Measurements from ENCODE around the gene EDNRB. TPM values are rescaled to one million over a fixed set of nuclear protein-coding genes. Genes with fewer than 3 reads are reported as not detected.

The EDNRB gene
- total and polyA plus RNA-seq, 2 experiments from 2014 or later = 0.11 to 0.32 TPM

DNA sequence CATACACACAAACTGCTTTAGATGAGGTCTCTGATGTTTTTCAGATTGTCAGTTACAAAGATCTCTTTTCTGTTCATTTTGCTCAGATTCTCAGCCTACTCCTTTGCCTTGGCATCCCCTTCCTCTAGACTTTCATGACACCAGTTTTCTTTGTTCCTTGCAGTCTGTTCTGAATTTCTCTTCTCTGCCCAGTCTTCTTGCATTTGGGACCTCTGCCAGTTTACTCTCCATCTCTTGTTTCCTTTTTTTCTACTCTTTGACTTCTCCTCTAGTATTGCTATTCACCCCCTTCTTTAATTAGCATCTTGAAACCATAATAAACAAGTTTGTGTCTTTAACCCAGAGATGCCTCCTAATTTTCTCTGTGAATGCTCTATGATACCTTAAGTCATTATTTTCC is 26.1 kb downstream of the EDNRB start:
- Histone ChIP-seq H2AFZ (no peak overlapping the region), H3K9me2 (ENCODE audit: insufficient read depth) (no peaks in the 10 kb centered on the region), H3K4me1 (ENCODE audit: insufficient read depth) (peaks cover 12% of the 10 kb centered on the region), H3K36me3 (ENCODE audit: low read depth) (no peaks in the 10 kb centered on the region), H3K9me3 (ENCODE audit: low read depth) (no peaks in the 10 kb centered on the region), H3K27ac (no peak overlapping the region), H3K9ac (no peak overlapping the region), H4K20me1 (ENCODE audit: insufficient read depth) (no peaks in the 10 kb centered on the region), H3K4me3 (no peak overlapping the region), H3K4me2 (ENCODE audit: unreplicated experiment) (no peak overlapping the region), H3F3A (ENCODE audit: insufficient read depth) (peaks cover 7% of the 10 kb centered on the region), H3K79me2 (ENCODE audit: insufficient read depth) (no peaks in the 10 kb centered on the region), H3K27me3 (replicated peaks; ENCODE audit: insufficient read depth) (no peaks in the 10 kb centered on the region)
- in situ Hi-C loops (cut with MboI) = no loop called here
- DNase-seq = no peak
- no peak for TF ChIP-seq EZH2phosphoT487 (IDR thresholded peaks at IDR 0.05; ENCODE audit: insufficient read depth, low read depth)
- no peak for TF ChIP-seq EZH2 (IDR thresholded peaks at IDR 0.05; ENCODE audit: insufficient read depth, poor library complexity, severe bottlenecking)

DNA sequence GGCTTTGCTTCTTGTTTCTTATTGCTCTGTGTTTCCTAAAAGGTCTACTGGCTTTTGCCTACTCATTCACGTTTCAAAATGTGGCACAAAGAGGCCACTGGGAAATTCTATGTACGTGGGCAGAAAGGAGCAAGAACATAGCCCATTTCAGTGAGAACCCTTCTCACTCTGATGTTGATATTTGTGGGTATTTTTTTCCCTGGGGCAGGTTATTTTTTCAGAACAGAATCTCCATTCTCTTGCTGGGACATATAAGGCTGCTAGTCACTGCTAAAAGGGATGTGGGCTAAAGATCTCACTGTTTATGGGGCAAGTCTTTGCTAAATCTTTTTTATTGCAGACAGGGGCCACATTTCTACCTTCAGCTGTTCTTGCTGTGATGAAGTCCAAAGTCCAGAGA is 27.1 kb downstream of the EDNRB start:
- Histone ChIP-seq H3K79me2 (ENCODE audit: insufficient read depth) (no peaks in the 10 kb centered on the region), H3K9me2 (ENCODE audit: insufficient read depth) (no peaks in the 10 kb centered on the region), H3K9ac (no peak overlapping the region), H3K4me2 (ENCODE audit: unreplicated experiment) (no peak overlapping the region), H3F3A (ENCODE audit: insufficient read depth) (no peaks in the 10 kb centered on the region), H3K4me1 (ENCODE audit: insufficient read depth) (peaks cover 3% of the 10 kb centered on the region; the same call in 1 of the 2 replicates), H2AFZ (no peak overlapping the region), H3K9me3 (ENCODE audit: low read depth) (no peaks in the 10 kb centered on the region), H3K27me3 (replicated peaks; ENCODE audit: insufficient read depth) (no peaks in the 10 kb centered on the region), H4K20me1 (ENCODE audit: insufficient read depth) (no peaks in the 10 kb centered on the region), H3K4me3 (no peak overlapping the region), H3K27ac (no peak overlapping the region), H3K36me3 (ENCODE audit: low read depth) (no peaks in the 10 kb centered on the region)
- no peak for TF ChIP-seq EZH2 (IDR thresholded peaks at IDR 0.05; ENCODE audit: insufficient read depth, poor library complexity, severe bottlenecking)
- TF ChIP-seq EZH2phosphoT487 (IDR thresholded peaks at IDR 0.05; ENCODE audit: insufficient read depth, low read depth) = no peak
- 72 to 81% methylated on average over 2 of the region's 2 CpGs for WGBS, 2 experiments (ENCODE audit: low coverage in 1 of 2, low lambda C conversion rate in 2 of 2, missing lambda C conversion rate in 2 of 2)
- DNase-seq = no peak
- in situ Hi-C loops (cut with MboI) = no loop called here

DNA sequence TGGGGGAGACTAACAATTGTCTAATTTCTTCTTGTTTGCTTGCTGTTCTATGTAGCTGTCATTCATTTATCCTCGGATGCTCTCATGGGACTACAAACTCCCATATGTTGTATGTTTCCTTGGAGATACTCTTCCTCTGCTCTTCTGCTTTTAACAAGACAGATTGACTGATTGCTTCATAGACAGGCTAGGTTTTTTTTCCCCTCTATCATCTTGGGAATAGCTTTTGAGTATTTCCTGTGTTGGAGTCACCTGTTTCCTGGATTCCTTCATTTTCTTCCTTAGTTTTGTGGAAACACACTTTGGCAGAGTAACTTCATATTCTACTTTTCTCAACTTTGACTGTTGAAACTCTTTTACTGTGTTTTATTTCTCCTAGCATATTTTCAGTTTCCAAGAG is 27.6 kb downstream of the EDNRB start:
- H3K27me3 ChIP-seq (replicated peaks; ENCODE audit: insufficient read depth) = no peaks in the 10 kb centered on the region
- in situ Hi-C loops (cut with MboI) = no loop called here
- no peaks in the 10 kb centered on the region for H3K79me2 ChIP-seq (ENCODE audit: insufficient read depth)
- no peaks in the 10 kb centered on the region for H3K36me3 ChIP-seq (ENCODE audit: low read depth)
- no peak overlapping the region for H3K4me2 ChIP-seq (ENCODE audit: unreplicated experiment)
- no peak for DNase-seq
- H3K4me3 ChIP-seq = no peak overlapping the region
- no peak overlapping the region for H3K27ac ChIP-seq
- 90 to 91% methylated on average over 1 of the region's 1 CpG for WGBS, 2 experiments (ENCODE audit: low coverage in 1 of 2, low lambda C conversion rate in 2 of 2, missing lambda C conversion rate in 2 of 2)
- H3K9me2 ChIP-seq (ENCODE audit: insufficient read depth) = no peaks in the 10 kb centered on the region
- no peaks in the 10 kb centered on the region for H3K9me3 ChIP-seq (ENCODE audit: low read depth)
- no peaks in the 10 kb centered on the region for H3F3A ChIP-seq (ENCODE audit: insufficient read depth)
- no peaks in the 10 kb centered on the region for H3K4me1 ChIP-seq (ENCODE audit: insufficient read depth)
- no peaks in the 10 kb centered on the region for H4K20me1 ChIP-seq (ENCODE audit: insufficient read depth)
- no peak for TF ChIP-seq EZH2 (IDR thresholded peaks at IDR 0.05; ENCODE audit: insufficient read depth, poor library complexity, severe bottlenecking)
- no peak for TF ChIP-seq EZH2phosphoT487 (IDR thresholded peaks at IDR 0.05; ENCODE audit: insufficient read depth, low read depth)
- H3K9ac ChIP-seq = no peak overlapping the region
- H2AFZ ChIP-seq = no peak overlapping the region

DNA sequence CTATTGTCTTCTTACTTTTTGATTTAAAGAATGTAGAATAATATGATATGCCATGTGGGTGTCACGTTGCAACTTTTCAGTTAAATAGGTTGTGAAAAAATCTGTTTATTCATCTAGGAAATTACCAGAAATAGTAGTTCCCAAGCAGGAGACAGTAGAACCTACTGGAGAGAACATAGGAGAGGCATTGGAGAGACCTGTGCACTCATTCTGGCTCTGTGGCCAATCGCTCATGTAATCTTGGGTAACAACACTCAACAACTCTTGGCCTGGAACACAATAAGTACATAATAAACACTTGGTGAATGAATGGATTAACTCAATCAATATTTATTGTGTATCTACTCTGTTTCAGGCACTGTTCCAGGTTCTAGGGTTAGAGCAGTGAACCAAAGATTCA is 35.3 kb downstream of the EDNRB start:
- WGBS, 2 experiments (ENCODE audit: low coverage in 1 of 2, low lambda C conversion rate in 2 of 2, missing lambda C conversion rate in 2 of 2) = 64 to 75% methylated on average over 2 of the region's 2 CpGs

DNA sequence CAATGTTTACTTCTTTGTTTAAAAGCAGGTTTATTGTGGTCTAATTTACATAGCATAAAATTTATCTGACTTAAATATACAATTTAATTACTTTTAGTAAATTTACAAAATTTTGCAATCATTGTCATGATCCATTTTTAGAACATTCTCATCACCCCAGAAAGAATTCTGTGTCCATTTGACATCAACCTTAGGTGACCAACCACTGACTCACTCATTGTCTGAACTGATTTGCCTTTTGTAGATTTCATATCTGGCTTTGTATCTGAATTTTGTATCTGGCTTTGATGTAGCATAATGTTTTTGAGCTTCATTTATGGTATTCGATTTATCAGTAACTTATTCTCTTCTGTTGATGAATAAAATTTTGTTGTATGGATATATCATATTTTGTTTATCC is 40.4 kb downstream of the EDNRB start:
- no peaks in the 10 kb centered on the region for H3K36me3 ChIP-seq (ENCODE audit: low read depth)
- no peak overlapping the region for H2AFZ ChIP-seq
- TF ChIP-seq EZH2 (IDR thresholded peaks at IDR 0.05; ENCODE audit: insufficient read depth, poor library complexity, severe bottlenecking) = no peak
- no peak for TF ChIP-seq EZH2phosphoT487 (IDR thresholded peaks at IDR 0.05; ENCODE audit: insufficient read depth, low read depth)
- peaks cover 22% of the 10 kb centered on the region for H3K4me1 ChIP-seq (ENCODE audit: insufficient read depth)
- H3K79me2 ChIP-seq (ENCODE audit: insufficient read depth) = no peaks in the 10 kb centered on the region
- no peak overlapping the region for H3K9ac ChIP-seq
- H3K4me2 ChIP-seq (ENCODE audit: unreplicated experiment) = no peak overlapping the region
- no peaks in the 10 kb centered on the region for H3K27me3 ChIP-seq (replicated peaks; ENCODE audit: insufficient read depth)
- H3K9me2 ChIP-seq (ENCODE audit: insufficient read depth) = no peaks in the 10 kb centered on the region
- DNase-seq = peak; percentile 46
- no peaks in the 10 kb centered on the region for H4K20me1 ChIP-seq (ENCODE audit: insufficient read depth)
- no peak overlapping the region for H3K27ac ChIP-seq
- H3F3A ChIP-seq (ENCODE audit: insufficient read depth) = peaks cover 3% of the 10 kb centered on the region; the same call in 1 of the 2 replicates
- 92 to 97% methylated on average over 1 of the region's 1 CpG for WGBS, 2 experiments (ENCODE audit: low coverage in 1 of 2, low lambda C conversion rate in 2 of 2, missing lambda C conversion rate in 2 of 2)
- H3K4me3 ChIP-seq = no peak overlapping the region
- in situ Hi-C loops (cut with MboI) = no loop called here
- no peaks in the 10 kb centered on the region for H3K9me3 ChIP-seq (ENCODE audit: low read depth)

More for the DNA sequence above, 35.3 kb downstream of the EDNRB start:
- Histone ChIP-seq H4K20me1 (ENCODE audit: insufficient read depth) (no peaks in the 10 kb centered on the region), H3K4me2 (ENCODE audit: unreplicated experiment) (no peak overlapping the region), H3F3A (ENCODE audit: insufficient read depth) (no peaks in the 10 kb centered on the region), H3K9ac (no peak overlapping the region), H3K79me2 (ENCODE audit: insufficient read depth) (no peaks in the 10 kb centered on the region), H3K4me1 (ENCODE audit: insufficient read depth) (0 out of 2 replicates have a peak, but pooled peaks cover 1% of the 10 kb centered on the region), H3K27me3 (replicated peaks; ENCODE audit: insufficient read depth) (no peaks in the 10 kb centered on the region), H3K9me2 (ENCODE audit: insufficient read depth) (no peaks in the 10 kb centered on the region), H3K36me3 (ENCODE audit: low read depth) (no peaks in the 10 kb centered on the region), H3K9me3 (ENCODE audit: low read depth) (no peaks in the 10 kb centered on the region), H3K27ac (no peak overlapping the region), H2AFZ (no peak overlapping the region), H3K4me3 (no peak overlapping the region)
- no peak for TF ChIP-seq EZH2 (IDR thresholded peaks at IDR 0.05; ENCODE audit: insufficient read depth, poor library complexity, severe bottlenecking)
- in situ Hi-C loops (cut with MboI) = no loop called here
- no peak for DNase-seq
